GM13977 (cell line): ENCODE results near the gene RNF144B.

Experiments used
- DNase-seq: peaks from one replicate; pipeline ENCODE4 v3.0.0; 2012; ENCODE audit warnings: low spot score
- in situ Hi-C: fragments of 300-500 bp; cut with MboI; formaldehyde crosslinking; loops from one replicate; pipeline ENCODE4 v1.12.0; 2022; ENCODE audit warnings: low sequenced_read_pairs, low pct_unique_long_range_greater_than_20kb, mixed read lengths, inconsistent platforms; ENCODE audit not compliant: unreplicated experiment
- TF ChIP-seq, protein P1 (sequence below): IDR thresholded peaks from 2 replicates; pipeline ENCODE4 v1.5.1; 2012; ENCODE audit warnings: mild to moderate bottlenecking, control low read depth; ENCODE audit not compliant: insufficient read depth; ENCODE audit errors: extremely low read depth, missing control alignments

Gene RNF144B

GRCh38 chr6:18423426-18423825 lies 36.3 kb downstream of the RNF144B start:
- in situ Hi-C loops = no loop called here
- DNase-seq = no peak
- TF ChIP-seq, protein P1, sequence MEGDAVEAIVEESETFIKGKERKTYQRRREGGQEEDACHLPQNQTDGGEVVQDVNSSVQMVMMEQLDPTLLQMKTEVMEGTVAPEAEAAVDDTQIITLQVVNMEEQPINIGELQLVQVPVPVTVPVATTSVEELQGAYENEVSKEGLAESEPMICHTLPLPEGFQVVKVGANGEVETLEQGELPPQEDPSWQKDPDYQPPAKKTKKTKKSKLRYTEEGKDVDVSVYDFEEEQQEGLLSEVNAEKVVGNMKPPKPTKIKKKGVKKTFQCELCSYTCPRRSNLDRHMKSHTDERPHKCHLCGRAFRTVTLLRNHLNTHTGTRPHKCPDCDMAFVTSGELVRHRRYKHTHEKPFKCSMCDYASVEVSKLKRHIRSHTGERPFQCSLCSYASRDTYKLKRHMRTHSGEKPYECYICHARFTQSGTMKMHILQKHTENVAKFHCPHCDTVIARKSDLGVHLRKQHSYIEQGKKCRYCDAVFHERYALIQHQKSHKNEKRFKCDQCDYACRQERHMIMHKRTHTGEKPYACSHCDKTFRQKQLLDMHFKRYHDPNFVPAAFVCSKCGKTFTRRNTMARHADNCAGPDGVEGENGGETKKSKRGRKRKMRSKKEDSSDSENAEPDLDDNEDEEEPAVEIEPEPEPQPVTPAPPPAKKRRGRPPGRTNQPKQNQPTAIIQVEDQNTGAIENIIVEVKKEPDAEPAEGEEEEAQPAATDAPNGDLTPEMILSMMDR = no peak

DNA sequence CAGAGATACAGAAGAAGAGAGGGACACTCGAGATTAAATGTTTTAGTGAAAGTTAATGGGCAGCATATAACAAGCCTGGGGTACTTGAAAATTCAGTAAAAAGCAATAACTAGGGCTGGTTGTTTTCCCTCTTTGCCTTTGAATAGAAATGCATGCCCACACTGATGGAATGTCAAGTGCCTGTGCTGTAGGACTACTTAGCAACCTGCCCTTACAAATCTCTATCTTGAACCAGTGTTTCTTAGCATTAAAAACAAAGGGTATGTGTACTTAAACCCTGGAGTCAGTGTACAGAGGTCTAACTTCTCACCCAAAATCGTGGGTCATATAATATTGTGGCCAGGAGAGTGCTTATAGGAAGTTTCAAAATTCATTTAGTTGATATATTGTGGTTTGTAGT lies 37.1 kb downstream of the RNF144B start:
- in situ Hi-C loops = no loop called here
- TF ChIP-seq, protein P1 = no peak
- DNase-seq = no peak

DNA sequence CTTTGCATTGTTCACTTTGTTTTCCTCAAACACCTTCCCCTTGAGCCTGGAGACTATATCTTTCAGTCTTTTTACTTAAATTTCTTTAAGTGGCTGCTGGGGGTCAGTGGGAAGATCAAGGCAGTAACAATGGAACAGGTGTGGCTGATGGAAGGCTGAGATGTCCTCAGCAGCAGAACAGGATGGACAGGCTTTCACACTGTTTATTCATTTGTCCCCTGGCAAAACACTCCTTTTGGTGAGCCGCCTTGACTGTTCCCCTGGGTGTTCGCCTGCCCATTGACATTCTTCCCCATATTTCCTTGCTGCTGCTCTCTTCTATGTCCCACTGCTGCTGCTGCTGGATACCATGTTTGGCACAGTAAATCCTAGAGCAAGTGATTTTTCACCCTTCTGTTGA lies 38.1 kb downstream of the RNF144B start:
- TF ChIP-seq, protein P1 = no peak
- in situ Hi-C loops = no loop called here
- DNase-seq = no peak

DNA sequence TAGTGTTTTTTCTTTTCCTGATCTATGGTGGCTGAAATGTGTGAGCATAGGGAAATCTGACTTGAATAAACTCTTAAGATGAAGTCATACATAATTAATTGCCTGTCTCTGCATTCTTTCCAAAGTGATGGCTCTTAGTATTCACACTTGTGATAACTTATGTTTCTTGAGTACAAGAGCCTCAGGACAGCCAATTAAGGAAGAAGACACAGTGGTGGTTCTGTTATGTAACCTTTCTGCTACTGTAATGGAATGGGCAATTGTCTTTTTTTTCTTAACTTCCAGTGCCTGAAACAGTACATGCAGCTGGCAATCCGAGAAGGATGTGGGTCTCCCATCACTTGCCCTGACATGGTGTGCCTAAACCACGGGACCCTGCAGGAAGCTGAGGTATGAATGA lies 40.1 kb downstream of the RNF144B start:
- TF ChIP-seq, protein P1 = no peak
- in situ Hi-C loops = no loop called here
- DNase-seq = no peak

DNA sequence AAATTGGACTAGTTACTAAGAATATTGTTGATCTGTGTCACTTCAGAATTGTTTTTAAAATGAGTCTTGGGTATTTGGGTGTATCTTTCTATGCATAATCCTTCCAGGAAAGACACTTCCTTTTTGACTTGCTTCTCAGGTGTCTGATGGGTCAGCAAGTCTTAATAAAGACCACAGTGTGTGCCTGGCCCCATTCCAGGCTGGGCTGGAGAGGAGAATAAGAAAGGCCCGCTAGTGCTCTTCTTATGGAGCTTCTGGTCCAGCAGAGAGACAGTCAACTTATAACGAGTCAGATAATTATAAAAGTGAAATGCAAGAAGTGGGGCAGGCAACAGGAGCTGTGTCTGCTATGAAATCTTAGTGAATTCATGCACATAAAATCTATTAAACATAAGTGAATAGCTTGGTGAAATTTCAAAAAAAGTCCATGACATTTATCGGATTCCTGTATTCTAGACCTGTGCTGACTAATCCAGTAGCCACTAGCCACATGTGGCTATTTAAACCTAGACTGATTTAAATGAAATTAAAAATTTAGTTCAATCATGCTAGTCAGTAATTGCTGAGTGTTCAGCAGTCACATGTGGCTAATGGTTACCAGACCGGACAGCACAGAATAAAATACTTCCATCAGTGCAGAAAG lies 42.6 kb downstream of the RNF144B start:
- DNase-seq = no peak
- TF ChIP-seq, protein P1 = no peak
- in situ Hi-C loops = no loop called here

GRCh38 chr6:18431581-18431980 lies 44.4 kb downstream of the RNF144B start:
- no peak for DNase-seq
- in situ Hi-C loops = no loop called here
- TF ChIP-seq, protein P1 = no peak

DNA sequence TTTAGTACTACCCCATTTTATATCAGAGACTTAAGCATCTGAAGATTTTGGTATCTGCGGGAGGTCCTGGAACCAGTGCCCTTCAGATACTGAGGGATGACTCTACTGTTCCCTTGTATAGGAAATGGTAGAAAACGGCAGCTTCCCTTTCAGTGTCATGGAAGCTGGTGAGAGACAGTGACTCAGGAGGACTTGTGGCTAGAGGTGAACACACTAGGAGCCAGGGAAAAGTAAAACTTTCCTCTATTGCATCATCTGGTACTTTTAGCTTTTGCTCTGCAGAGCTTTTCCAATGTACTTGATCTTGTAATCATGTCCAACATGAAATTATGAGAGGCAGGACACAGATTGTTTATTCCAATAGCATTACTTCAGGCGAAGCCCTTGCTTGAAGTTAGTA lies 45.0 kb downstream of the RNF144B start:
- TF ChIP-seq, protein P1 = no peak

More for the DNA sequence above, 45.0 kb downstream of the RNF144B start:
- DNase-seq = no peak
- in situ Hi-C loops = no loop called here
